NT2/D1 (cell line): Measurements from ENCODE around the gene SNED1.

Source experiments
- SUZ12 ChIP-seq: IDR thresholded peaks from 2 replicates; pipeline ENCODE4 v1.6.1; 2011; ENCODE audit not compliant: insufficient read length, insufficient read depth; ENCODE audit errors: extremely low read depth
- YY1 ChIP-seq: IDR thresholded peaks from 2 replicates; pipeline ENCODE4 v1.6.1; 2011; ENCODE audit not compliant: insufficient read length, insufficient read depth
- ZNF274 ChIP-seq: IDR thresholded peaks from 2 replicates; pipeline ENCODE4 v1.6.1; 2011; ENCODE audit warnings: mild to moderate bottlenecking, low read depth, low read length

- TF ChIP-seq ZNF274 (no peak), YY1 (no peak), SUZ12 (no peak)
Observed at GRCh38 chr2:241131531-241131930, 133.1 kb downstream of the SNED1 start.
